ENCODE results near the gene HDHD5.

- TF ChIP-seq CTCF (IDR thresholded peaks at IDR 0.05) = no peak
- TF ChIP-seq POLR2A (IDR thresholded peaks at IDR 0.05) = no peak
- no peak for TF ChIP-seq POLR2AphosphoS5 (IDR thresholded peaks at IDR 0.05)
- no peak for TF ChIP-seq EP300 (IDR thresholded peaks at IDR 0.05)
Measured at GRCh38 chr22:17143826-17144225, 15.3 kb downstream of the HDHD5 start.

Measured in sigmoid colon (tissue), 4 donors.